ENCODE results near the gene PLA2G4F.
A peak's percentile ranks its signal among the peaks of the same experiment; 100 is the strongest.

The PLA2G4F gene

DNA sequence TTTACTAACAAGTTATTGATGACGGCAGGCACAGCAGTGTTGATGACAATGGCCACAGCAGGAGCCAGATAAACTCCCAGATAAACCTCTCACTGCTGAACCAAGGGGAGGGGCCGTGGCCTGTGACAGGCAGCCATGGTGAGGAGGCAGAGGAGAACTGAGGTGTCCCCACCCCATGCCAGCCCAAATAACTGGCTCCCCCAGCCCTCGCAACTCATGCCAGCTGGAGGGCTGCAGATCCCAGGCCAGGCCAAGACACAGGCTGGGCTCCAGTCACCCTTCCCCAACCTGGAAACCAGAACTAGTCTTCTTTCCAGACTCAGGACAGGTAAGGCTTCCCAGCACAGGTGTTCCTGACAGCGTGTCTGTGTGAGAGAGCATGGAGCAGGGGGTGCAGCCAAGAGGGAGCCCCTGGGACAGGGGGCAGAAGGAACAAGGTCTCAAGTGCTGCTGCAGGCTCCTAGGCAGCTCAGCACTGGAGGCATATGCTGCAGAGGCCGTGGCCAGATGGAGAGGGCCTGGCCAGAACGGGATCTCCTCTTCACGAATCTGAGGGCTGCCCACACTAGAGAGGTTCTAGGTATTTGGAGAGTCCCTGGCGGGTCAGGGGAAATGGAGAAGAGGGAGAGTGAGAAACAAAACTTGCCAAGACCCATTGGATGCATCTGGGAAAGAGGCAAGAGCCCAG is 15.9 kb downstream of the PLA2G4F start:
- TF ChIP-seq, protein P1, sequence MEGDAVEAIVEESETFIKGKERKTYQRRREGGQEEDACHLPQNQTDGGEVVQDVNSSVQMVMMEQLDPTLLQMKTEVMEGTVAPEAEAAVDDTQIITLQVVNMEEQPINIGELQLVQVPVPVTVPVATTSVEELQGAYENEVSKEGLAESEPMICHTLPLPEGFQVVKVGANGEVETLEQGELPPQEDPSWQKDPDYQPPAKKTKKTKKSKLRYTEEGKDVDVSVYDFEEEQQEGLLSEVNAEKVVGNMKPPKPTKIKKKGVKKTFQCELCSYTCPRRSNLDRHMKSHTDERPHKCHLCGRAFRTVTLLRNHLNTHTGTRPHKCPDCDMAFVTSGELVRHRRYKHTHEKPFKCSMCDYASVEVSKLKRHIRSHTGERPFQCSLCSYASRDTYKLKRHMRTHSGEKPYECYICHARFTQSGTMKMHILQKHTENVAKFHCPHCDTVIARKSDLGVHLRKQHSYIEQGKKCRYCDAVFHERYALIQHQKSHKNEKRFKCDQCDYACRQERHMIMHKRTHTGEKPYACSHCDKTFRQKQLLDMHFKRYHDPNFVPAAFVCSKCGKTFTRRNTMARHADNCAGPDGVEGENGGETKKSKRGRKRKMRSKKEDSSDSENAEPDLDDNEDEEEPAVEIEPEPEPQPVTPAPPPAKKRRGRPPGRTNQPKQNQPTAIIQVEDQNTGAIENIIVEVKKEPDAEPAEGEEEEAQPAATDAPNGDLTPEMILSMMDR (IDR thresholded peaks at IDR 0.05) = no peak

DNA sequence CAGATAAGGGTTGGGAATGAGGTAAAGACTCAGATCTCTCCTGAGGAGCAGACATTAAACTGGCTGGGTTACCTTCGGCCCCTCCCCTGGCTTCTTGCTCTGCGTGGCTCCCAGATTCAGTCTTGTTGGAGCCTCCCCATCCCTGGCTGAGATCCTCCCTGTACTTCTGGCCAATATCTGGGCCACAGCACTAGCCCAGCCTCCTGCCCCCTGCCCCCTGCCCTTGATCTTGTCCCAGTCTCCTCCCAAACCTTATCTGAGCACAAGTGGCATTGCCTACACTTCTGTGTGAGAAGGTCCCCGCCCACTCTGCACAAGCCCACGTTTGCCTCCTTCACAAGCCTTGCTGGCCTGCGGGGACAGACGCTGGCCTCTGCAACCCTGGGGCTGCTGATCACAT is 16.8 kb downstream of the PLA2G4F start:
- TF ChIP-seq, protein P1 (IDR thresholded peaks at IDR 0.05) = no peak

DNA sequence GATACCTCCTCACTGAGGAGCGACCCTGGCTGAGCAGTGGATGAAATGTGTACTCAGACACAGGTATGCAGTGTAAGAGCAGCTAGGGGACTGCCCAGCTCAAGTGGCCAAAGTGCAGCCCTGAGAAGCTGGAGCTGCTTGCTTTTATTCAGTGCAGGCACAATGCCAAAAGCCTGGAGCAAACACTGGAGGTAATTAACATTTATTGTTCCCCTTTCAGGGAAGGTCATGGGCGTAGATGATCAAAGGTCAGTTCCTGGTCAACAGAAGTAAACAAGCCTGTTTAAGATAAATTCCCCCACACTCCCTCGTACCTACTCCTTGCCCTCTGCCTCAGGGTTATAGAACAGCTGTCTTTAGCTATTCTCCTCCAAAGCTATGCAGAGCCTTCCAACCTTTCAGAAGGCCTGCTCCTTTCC is 17.5 kb downstream of the PLA2G4F start:
- TF ChIP-seq, protein P1 (IDR thresholded peaks at IDR 0.05) = no peak

DNA sequence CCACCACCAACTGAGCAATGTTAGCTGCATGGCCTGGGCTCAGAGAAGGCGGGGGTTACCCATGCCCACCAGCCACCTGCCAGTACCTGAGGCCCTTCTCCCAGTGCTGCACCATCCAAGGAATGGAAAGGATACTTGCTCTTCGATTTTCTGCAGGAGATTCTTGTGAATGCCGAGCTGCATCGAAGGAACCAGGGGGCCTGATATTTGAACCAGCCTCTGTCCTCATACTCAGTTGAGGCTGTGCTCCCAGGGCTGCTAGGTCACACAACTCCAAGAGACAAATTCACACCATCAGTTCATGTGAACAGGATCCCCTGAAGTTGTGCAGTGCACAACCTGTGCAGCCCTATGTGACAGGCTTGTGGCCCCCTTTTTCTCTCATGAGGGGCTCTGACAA is 18.0 kb downstream of the PLA2G4F start:
- TF ChIP-seq, protein P1 (IDR thresholded peaks at IDR 0.05) = no peak

DNA sequence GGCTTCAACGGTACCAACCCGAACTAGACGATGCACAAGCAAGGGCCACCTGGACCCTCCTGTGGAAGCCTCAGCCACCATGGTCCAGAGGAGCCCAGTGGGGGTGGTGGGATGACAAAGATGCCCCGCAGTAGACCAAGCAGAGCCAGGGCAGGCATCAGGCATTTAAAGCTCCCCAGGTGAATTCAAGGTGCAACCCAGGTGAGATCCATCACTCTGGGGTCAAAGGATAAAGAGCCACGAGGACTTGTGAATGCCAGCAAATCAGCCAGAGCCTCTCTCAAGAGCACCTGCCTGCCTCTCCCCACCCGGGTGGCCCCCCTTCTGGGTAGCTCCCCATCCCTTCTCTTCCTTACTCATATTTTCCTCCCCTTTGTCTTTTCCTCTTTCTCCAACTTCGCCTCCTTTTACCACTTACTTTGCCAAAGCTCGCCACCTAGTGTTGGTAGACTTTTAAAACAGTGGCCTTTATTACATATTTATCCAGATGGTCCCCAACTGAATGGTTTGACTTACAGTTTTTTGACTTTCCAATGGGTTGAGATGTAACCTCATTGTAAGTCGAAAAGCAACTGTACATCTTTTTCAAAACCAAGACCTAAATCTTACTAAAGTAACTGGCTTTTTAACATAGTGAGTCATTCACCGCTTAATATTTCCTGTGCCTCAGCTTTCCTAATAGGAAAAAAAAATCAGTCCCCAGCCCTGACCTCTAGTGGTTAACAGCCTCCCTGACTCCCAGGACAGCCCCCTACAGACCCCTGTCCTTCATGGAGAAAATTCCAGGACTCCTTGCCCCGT is 18.8 kb downstream of the PLA2G4F start:
- TF ChIP-seq, protein P1 (IDR thresholded peaks at IDR 0.05) = peak; percentile 71

DNA sequence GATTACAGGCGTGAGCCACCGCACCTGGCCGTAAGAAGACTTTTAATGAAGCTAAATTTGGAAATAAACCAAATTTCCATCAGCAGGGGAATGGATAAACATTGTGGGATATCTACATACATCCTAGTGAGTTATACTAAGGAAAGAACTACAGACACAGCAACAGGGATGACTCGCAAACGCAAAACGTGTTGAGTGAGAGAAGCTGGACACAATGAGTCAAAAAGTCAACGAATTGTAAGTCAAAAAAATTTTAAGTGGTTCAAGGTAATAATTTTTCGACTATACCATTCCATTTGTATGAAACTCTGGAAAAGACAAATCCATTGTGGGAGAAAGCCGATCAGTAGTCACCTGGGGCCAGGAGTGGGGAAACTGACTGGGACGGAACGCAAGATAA is 19.9 kb downstream of the PLA2G4F start:
- TF ChIP-seq, protein P1 (IDR thresholded peaks at IDR 0.05) = no peak

DNA sequence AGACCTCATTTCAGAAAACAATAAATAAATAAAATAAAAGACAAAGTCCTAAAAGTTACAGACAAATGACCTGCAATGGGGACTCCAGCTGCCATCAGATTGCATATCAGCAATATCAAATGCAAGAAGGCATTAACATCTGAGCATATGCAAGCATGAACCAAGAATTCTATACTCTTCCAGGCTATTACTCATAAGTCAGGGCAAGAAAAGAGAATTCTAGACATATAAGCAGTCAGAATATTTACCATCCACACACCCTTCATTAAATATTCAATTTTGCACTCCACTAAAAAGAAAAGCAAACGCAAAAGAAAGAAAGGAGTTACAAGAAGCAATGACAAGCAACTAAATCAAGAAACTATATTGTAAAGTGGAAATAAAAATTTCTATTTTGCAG is 21.1 kb downstream of the PLA2G4F start:
- TF ChIP-seq, protein P1 (IDR thresholded peaks at IDR 0.05) = no peak

Measured in LNCAP (cell line).